ENCODE results near the gene TRMO. TPM values are rescaled to one million over a fixed set of nuclear protein-coding genes. Genes with fewer than 3 reads are reported as not detected.

TRMO gene
- total RNA-seq, 1 experiment from 2014 or later = 8.6 TPM

- DNase-seq = no peak
- no peaks in the 10 kb centered on the region for H3K4me1 ChIP-seq (ENCODE audit: insufficient read depth, low read length)
- no peak overlapping the region for H2BK5ac ChIP-seq (ENCODE audit: insufficient read length, low read length)
- no peaks in the 10 kb centered on the region for H3K4me1 Mint-ChIP-seq
- H3K9me3 Mint-ChIP-seq = no peaks in the 10 kb centered on the region
- no peak overlapping the region for H3K4me2 ChIP-seq (ENCODE audit: insufficient read depth, insufficient read length, low read length)
- H2BK120ac ChIP-seq (ENCODE audit: low read depth, low read length, poor library complexity, severe bottlenecking) = no peak overlapping the region
- no peak overlapping the region for H3K14ac ChIP-seq (ENCODE audit: insufficient read depth, low read length)
- H3K9ac ChIP-seq (ENCODE audit: extremely low read depth, insufficient read length, low read length) = no peak overlapping the region
- no peaks in the 10 kb centered on the region for H3K36me3 Mint-ChIP-seq (ENCODE audit: insufficient read depth in 1 of 3, low read depth in 3 of 3)
- no peak overlapping the region for H3K18ac ChIP-seq (ENCODE audit: insufficient read length, low read depth, low read length)
- H2BK12ac ChIP-seq (ENCODE audit: insufficient read length, low read depth, low read length) = no peak overlapping the region
- peaks cover 17% of the 10 kb centered on the region for H3K27me3 Mint-ChIP-seq (ENCODE audit: low read depth)
- no peak overlapping the region for H2BK15ac ChIP-seq (ENCODE audit: low read depth, low read length)
- no peak overlapping the region for H4K8ac ChIP-seq (replicated peaks; ENCODE audit: insufficient read length, low read depth, low read length)
- H4K5ac ChIP-seq (ENCODE audit: insufficient read length, low read depth, low read length) = no peak overlapping the region
- WGBS (ENCODE audit: extremely low coverage, insufficient read length, low lambda C conversion rate) = no CpG with 5 or more reads among the region's 3 CpGs
- no peaks in the 10 kb centered on the region for H3K9me3 ChIP-seq (ENCODE audit: control insufficient read depth, low read depth, low read length)
- no peak overlapping the region for H3K23ac ChIP-seq (ENCODE audit: insufficient read length, low read depth, low read length)
- H3K23me2 ChIP-seq (ENCODE audit: insufficient read length, low read depth, low read length, poor library complexity, severe bottlenecking) = no peaks in the 10 kb centered on the region
- H3K27me3 ChIP-seq (ENCODE audit: insufficient read depth, low read length) = peaks cover 4% of the 10 kb centered on the region; the same call in 1 of the 2 replicates
- H3K27ac Mint-ChIP-seq = no peak overlapping the region
- no peak overlapping the region for H3K27ac ChIP-seq (ENCODE audit: insufficient read length, low read depth, low read length)
- no peak overlapping the region for H3T11ph ChIP-seq (ENCODE audit: low read length)
- TF ChIP-seq CTCF (conservative IDR thresholded peaks at IDR 0.05) = no peak
- no peak overlapping the region for H2BK20ac ChIP-seq (ENCODE audit: low read depth, low read length, poor library complexity, severe bottlenecking)
- H2AK5ac ChIP-seq (ENCODE audit: insufficient read length, low read length) = no peak overlapping the region
- no peak overlapping the region for H4K91ac ChIP-seq (ENCODE audit: insufficient read length, low read depth, low read length)
- no peak overlapping the region for H3K4me3 Mint-ChIP-seq
- H4K20me1 ChIP-seq (ENCODE audit: control insufficient read depth, insufficient read depth, insufficient read length) = no peaks in the 10 kb centered on the region
- H3K56ac ChIP-seq (ENCODE audit: insufficient read length, low read depth, low read length) = no peak overlapping the region
- H3K4ac ChIP-seq (ENCODE audit: low read depth, low read length) = no peak overlapping the region
- no peaks in the 10 kb centered on the region for H3K79me1 ChIP-seq (ENCODE audit: insufficient read depth, low read depth, low read length, poor library complexity, severe bottlenecking)
- H3K79me2 ChIP-seq (ENCODE audit: insufficient read depth, low read length) = no peaks in the 10 kb centered on the region
- no peak overlapping the region for H2AFZ ChIP-seq (ENCODE audit: low read length)
Measured at GRCh38 chr9:97940741-97941140, 18.4 kb upstream of the TRMO start.

All from H9 (cell line).